Suprapubic skin (tissue), 4 donors: Measurements from ENCODE around the gene IFFO2. TPM values are rescaled to one million over a fixed set of nuclear protein-coding genes. Genes with fewer than 3 reads are reported as not detected.

Experiments
- DNase-seq, 2 donors: peaks; one replicate each; pipeline ENCODE4 v3.0.0-alpha.2; 2019; ENCODE audit warnings: low spot score in 2 of 2
- H3K27ac ChIP-seq: fragments of 200-600 bp; sonication (generic); one replicate; pipeline ENCODE4 v1.5.1; 2019
- H3K27me3 ChIP-seq: fragments of 200-600 bp; sonication (generic); one replicate; pipeline ENCODE4 v1.5.1; 2019
- H3K36me3 ChIP-seq: fragments of 200-600 bp; sonication (generic); one replicate; pipeline ENCODE4 v1.5.1; 2019
- H3K4me1 ChIP-seq: fragments of 200-600 bp; sonication (generic); one replicate; pipeline ENCODE4 v1.5.1; 2019
- H3K4me3 ChIP-seq: fragments of 200-600 bp; sonication (generic); one replicate; pipeline ENCODE4 v1.5.1; 2019; ENCODE audit warnings: mild to moderate bottlenecking
- H3K9me3 ChIP-seq: fragments of 200-600 bp; sonication (generic); one replicate; pipeline ENCODE4 v1.5.1; 2019
- CTCF ChIP-seq, 2 donors: fragments of 200-600 bp in 1 of 2; fragments of 450-650 bp in 1 of 2; sonication (generic) in 1 of 2; IDR thresholded peaks; one replicate each; pipeline ENCODE4 v1.5.1; 2016 to 2019; ENCODE audit warnings: antibody characterized with exemption in 2 of 2, mild to moderate bottlenecking in 1 of 2, moderate library complexity in 1 of 2
- EP300 ChIP-seq: sonication (generic); formaldehyde crosslinking; IDR thresholded peaks from one replicate; pipeline ENCODE4 v1.6.1; 2017; ENCODE audit warnings: antibody characterized with exemption
- POLR2A ChIP-seq, 2 donors: fragments of 450-650 bp; IDR thresholded peaks; one replicate each; pipeline ENCODE4 v1.6.1; 2017; ENCODE audit warnings: antibody characterized with exemption in 2 of 2, mild to moderate bottlenecking in 2 of 2, moderate library complexity in 2 of 2
- POLR2AphosphoS5 ChIP-seq, 3 donors: sonication (generic); formaldehyde crosslinking; IDR thresholded peaks; one replicate each; pipeline ENCODE4 v1.6.1; 2017; ENCODE audit warnings: antibody characterized with exemption in 3 of 3
- WGBS: methylation state at CpG from one replicate; pipeline ENCODE4 v1.1.5; 2018; 5-methylcytosine and 5-hydroxymethylcytosine counted together
- total RNA-seq, 4 donors: library from RNA; depleted of rRNA; stranded (reverse); fragments of >200 nt; gene quantifications; one replicate each; pipeline ENCODE4 v1.1.0, GENCODE V29; 2016

Gene IFFO2
- total RNA-seq, 4 donors from 2014 or later, result 327 to 569 (median 449) TPM

DNA sequence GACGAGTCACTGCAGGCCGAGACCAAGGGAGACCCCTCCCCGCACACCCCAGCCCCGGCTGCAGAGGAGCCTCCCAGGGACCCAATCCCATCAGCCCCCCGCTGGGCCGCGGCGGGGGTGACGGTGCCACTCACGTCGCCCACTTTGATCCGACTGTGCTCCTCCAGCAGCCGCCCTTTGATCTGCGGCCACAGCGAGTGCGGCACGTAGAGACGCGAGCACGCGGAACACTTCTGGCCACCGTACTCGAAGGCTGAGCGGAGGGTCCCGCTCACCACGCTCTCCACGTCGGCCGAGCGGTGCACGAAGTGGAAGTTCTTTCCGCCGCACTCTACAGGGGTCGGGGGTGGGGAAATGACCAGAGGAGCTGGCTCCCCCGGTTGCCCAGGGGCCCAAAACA is 79.2 kb downstream of the IFFO2 start:
- TF ChIP-seq EP300, result no peak
- TF ChIP-seq POLR2A (IDR thresholded peaks at IDR 0.05), result no peak
- no peak for TF ChIP-seq POLR2AphosphoS5 (IDR thresholded peaks at IDR 0.05)
- TF ChIP-seq CTCF (IDR thresholded peaks at IDR 0.05), result no peak
- peaks cover 20% of the 10 kb centered on the region for H3K36me3 ChIP-seq
- H3K4me1 ChIP-seq, result peaks cover 26% of the 10 kb centered on the region
- 90% methylated on average over 27 of the region's 35 CpGs for WGBS
- no peaks in the 10 kb centered on the region for H3K9me3 ChIP-seq
- no peak for DNase-seq
- no peaks in the 10 kb centered on the region for H3K27me3 ChIP-seq
- H3K4me3 ChIP-seq, result no peak overlapping the region
- no peak overlapping the region for H3K27ac ChIP-seq

GRCh38 chr1:18876210-18876609 is 80.3 kb downstream of the IFFO2 start:
- Histone ChIP-seq H3K4me3 (no peak overlapping the region), H3K9me3 (no peaks in the 10 kb centered on the region), H3K27ac (no peak overlapping the region), H3K36me3 (peaks cover 22% of the 10 kb centered on the region), H3K4me1 (peaks cover 18% of the 10 kb centered on the region), H3K27me3 (no peaks in the 10 kb centered on the region)
- no peak for DNase-seq
- WGBS, result 100% methylated on average over 4 of the region's 10 CpGs
- no peak for TF ChIP-seq POLR2AphosphoS5 (IDR thresholded peaks at IDR 0.05)
- no peak for TF ChIP-seq CTCF (IDR thresholded peaks at IDR 0.05)
- TF ChIP-seq POLR2A (IDR thresholded peaks at IDR 0.05), result no peak
- TF ChIP-seq EP300, result no peak

DNA sequence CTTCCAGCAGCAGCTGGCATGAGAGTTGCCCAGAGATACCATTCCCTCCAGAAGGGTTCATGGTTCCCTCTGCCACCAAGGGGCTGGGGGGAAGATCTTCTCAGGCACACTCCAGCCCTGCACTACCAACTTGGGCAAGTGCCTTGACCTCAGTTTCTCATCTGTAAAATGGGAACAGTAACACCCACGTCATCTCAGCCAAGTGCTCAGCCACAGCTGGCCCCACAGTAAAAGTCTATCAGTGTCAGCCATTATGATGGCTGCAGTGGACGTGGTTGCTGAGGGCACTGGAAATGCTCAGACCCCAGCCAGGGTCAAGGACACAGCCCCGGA is 80.7 kb downstream of the IFFO2 start:
- Histone ChIP-seq H3K9me3 (no peaks in the 10 kb centered on the region), H3K4me1 (peaks cover 18% of the 10 kb centered on the region), H3K27ac (no peak overlapping the region), H3K36me3 (peaks cover 22% of the 10 kb centered on the region), H3K27me3 (no peaks in the 10 kb centered on the region), H3K4me3 (no peak overlapping the region)
- DNase-seq, result no peak
- WGBS, result 97% methylated on average over 3 of the region's 3 CpGs
- TF ChIP-seq POLR2A (IDR thresholded peaks at IDR 0.05) (no peak), POLR2AphosphoS5 (IDR thresholded peaks at IDR 0.05) (no peak)

- Histone ChIP-seq H3K27me3 (no peaks in the 10 kb centered on the region), H3K4me1 (peaks cover 16% of the 10 kb centered on the region), H3K27ac (no peak overlapping the region), H3K36me3 (peaks cover 22% of the 10 kb centered on the region), H3K9me3 (no peaks in the 10 kb centered on the region), H3K4me3 (no peak overlapping the region)
- 59% methylated on average over 12 of the region's 20 CpGs for WGBS
- TF ChIP-seq EP300, result no peak
- no peak for TF ChIP-seq POLR2A (IDR thresholded peaks at IDR 0.05)
- peak; percentile 58 to 80 for TF ChIP-seq CTCF (IDR thresholded peaks at IDR 0.05)
- peak; percentile 82 to 89 for DNase-seq
Measured at GRCh38 chr1:18875107-18875795, 81.2 kb downstream of the IFFO2 start.

DNA sequence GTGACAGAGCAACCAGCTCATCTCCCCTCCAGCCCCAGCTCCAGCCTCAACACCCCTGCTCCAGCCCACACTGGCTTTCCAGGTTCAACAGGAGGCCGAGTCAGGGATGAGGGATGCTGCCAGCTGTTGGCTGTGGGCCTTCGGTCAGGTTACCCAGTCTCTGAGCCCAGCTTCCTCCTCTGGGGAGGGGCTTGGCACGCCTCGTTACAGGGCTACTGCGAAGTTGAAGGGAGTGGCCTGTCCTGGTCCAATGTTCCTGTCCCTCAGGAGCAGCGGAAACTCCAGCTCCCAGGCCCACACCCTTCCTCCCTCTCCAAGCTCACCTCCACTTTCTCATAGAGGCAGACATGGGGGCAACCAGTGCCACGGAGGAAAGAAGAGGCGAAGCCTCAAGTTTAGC is 81.9 kb downstream of the IFFO2 start:
- Histone ChIP-seq H3K4me3 (no peak overlapping the region), H3K27me3 (no peaks in the 10 kb centered on the region), H3K4me1 (peaks cover 9% of the 10 kb centered on the region), H3K27ac (no peak overlapping the region), H3K9me3 (no peaks in the 10 kb centered on the region), H3K36me3 (peaks cover 22% of the 10 kb centered on the region)
- WGBS, result 100% methylated on average over 1 of the region's 8 CpGs
- TF ChIP-seq EP300 (no peak), POLR2A (IDR thresholded peaks at IDR 0.05) (no peak), POLR2AphosphoS5 (IDR thresholded peaks at IDR 0.05) (no peak), CTCF (IDR thresholded peaks at IDR 0.05) (no peak)
- no peak for DNase-seq

DNA sequence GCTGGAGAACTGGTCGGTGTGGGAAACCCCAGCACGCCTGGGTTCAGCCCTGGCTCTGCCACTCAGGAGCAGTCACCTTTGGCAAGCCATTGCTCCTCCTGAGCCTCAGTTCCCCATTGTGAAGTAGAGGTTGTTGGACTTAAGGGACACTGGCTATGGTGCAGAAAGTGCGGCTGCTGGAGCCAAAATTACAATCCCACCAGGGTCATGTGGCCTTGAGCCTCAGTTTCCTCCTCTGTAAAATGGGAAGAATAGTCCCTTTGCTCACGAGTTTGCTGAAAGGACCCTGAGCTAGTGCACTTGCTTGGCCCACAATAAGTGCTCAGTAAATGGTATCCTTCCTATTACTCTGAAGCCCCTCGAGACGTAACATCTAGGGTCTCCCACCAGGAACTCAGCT is 82.4 kb downstream of the IFFO2 start:
- Histone ChIP-seq H3K36me3 (peaks cover 22% of the 10 kb centered on the region), H3K4me3 (no peak overlapping the region), H3K4me1 (peaks cover 4% of the 10 kb centered on the region), H3K9me3 (no peaks in the 10 kb centered on the region), H3K27me3 (peaks cover 2% of the 10 kb centered on the region), H3K27ac (no peak overlapping the region)
- no peak for DNase-seq
- WGBS, result 74% methylated on average over 5 of the region's 6 CpGs
- TF ChIP-seq POLR2AphosphoS5 (IDR thresholded peaks at IDR 0.05) (no peak), EP300 (no peak), CTCF (IDR thresholded peaks at IDR 0.05) (no peak), POLR2A (IDR thresholded peaks at IDR 0.05) (no peak)
